K562 (cell line): ENCODE measurements around the gene CHSY1. TPM values are rescaled to one million over a fixed set of nuclear protein-coding genes. Genes with fewer than 3 reads are reported as not detected.
A peak's percentile ranks its signal among the peaks of the same experiment; 100 is the strongest.

Source experiments
- ATAC-seq: fragments of 200-7000 bp; cut with Tn5 transposase; 3 replicates; pipeline ENCODE4 v1.9.1; 2020; ENCODE audit warnings: moderate library complexity
- BruUV-seq: library from RNA; stranded (reverse); fragments of 400-500 nt; replicated peaks from 2 replicates; lab custom pipeline; 2021; lab: Mats Ljungman, UMichigan
- CTCF ChIA-PET: fragments of 300-600 bp; formaldehyde crosslinking; extraction: SDS; loops from one replicate; lab custom pipeline; 2021; ENCODE audit warnings: low intra/inter-chr PET ratio; lab: Yijun Ruan, JAX
- POLR2A ChIA-PET: fragments of 300-600, 350-650 bp; sonication (Branson Sonifier 250); formaldehyde crosslinking; extraction: SDS; loops from one replicate; lab custom pipeline; 2021; ENCODE audit warnings: antibody characterized with exemption, inconsistent platforms; lab: Yijun Ruan, JAX
- DNase-seq, 4 experiments: peaks; one replicate each; pipeline versions ENCODE4 v3.0.0 to v3.0.0-alpha.2; 2011 to 2018; ENCODE audit warnings: low spot score in 3 of 4, mixed read lengths in 3 of 4; ENCODE audit errors: extremely low read depth in 1 of 4
- FAIRE-seq: peaks from 2 replicates; lab custom pipeline; 2011; peaks lifted over from hg19 to GRCh38; lab: Jason Lieb, UNC
- H2AFZ ChIP-seq: 2 replicates; pipeline ENCODE4 v1.6.0; 2011; ENCODE audit warnings: low read depth, low read length, control low read depth, inconsistent platforms
- H3K27ac ChIP-seq: fragments of 200-600 bp; 3 replicates; pipeline ENCODE4 v1.8.0; 2011; ENCODE audit warnings: low read depth, mild to moderate bottlenecking, control low read depth, inconsistent platforms, low read length, moderate library complexity, mixed read lengths; ENCODE audit errors: extremely low read depth
- H3K27me3 ChIP-seq, 2 experiments: fragments of 300-600 bp in 1 of 2; 2 replicates in 1 of 2; 3 replicates in 1 of 2; pipeline versions ENCODE4 v1.6.0 to v1.8.0; 2011; ENCODE audit warnings: inconsistent platforms in 2 of 2, low read length in 2 of 2, mild to moderate bottlenecking in 1 of 2, mixed read lengths in 1 of 2, moderate library complexity in 1 of 2; ENCODE audit not compliant: control insufficient read depth in 2 of 2, insufficient read depth in 2 of 2
- H3K36me3 ChIP-seq: fragments of 300-600 bp; 3 replicates; pipeline ENCODE4 v1.8.0; 2011; ENCODE audit warnings: mild to moderate bottlenecking, low read length, inconsistent platforms; ENCODE audit not compliant: control insufficient read depth, insufficient read depth
- H3K4me1 ChIP-seq, 2 experiments: fragments of 200-600 bp in 1 of 2; replicated peaks in 1 of 2; 2 replicates in 1 of 2; 3 replicates in 1 of 2; pipeline versions ENCODE4 v1.5.1 to v1.8.0; 2011; ENCODE audit warnings: inconsistent platforms in 2 of 2, low read length in 2 of 2, mild to moderate bottlenecking in 1 of 2, mixed read lengths in 1 of 2, moderate library complexity in 1 of 2; ENCODE audit not compliant: control insufficient read depth in 2 of 2, insufficient read depth in 2 of 2
- H3K4me2 ChIP-seq: 2 replicates; pipeline ENCODE4 v1.6.1; 2011; ENCODE audit warnings: low read length, control low read depth, inconsistent platforms, mixed read lengths; ENCODE audit not compliant: insufficient read depth
- H3K4me3 ChIP-seq: fragments of 200-600 bp; sonication (generic), shearing (Covaris generic); 2 replicates; pipeline ENCODE4 v1.5.1; 2016; ENCODE audit warnings: control low read depth, inconsistent platforms
- H3K79me2 ChIP-seq: fragments of 200-600 bp; 3 replicates; pipeline ENCODE4 v1.8.0; 2011; ENCODE audit warnings: low read length, inconsistent platforms; ENCODE audit not compliant: control insufficient read depth, insufficient read depth
- H3K9ac ChIP-seq, 2 experiments: 2 replicates each; pipeline versions ENCODE4 v1.6.0 to v1.6.1; 2011; ENCODE audit warnings: low read depth in 2 of 2, low read length in 2 of 2, control low read depth in 1 of 2, inconsistent platforms in 1 of 2, mild to moderate bottlenecking in 1 of 2, mixed read lengths in 1 of 2; ENCODE audit not compliant: insufficient read depth in 1 of 2
- H3K9me1 ChIP-seq: one replicate; pipeline ENCODE4 v1.6.0; 2011; ENCODE audit warnings: inconsistent platforms, mild to moderate bottlenecking, low read length, moderate library complexity; ENCODE audit not compliant: control insufficient read depth, insufficient read depth
- H3K9me3 ChIP-seq: replicated peaks from 2 replicates; pipeline ENCODE4 v1.5.1; 2011; ENCODE audit warnings: low read depth, low read length, inconsistent platforms; ENCODE audit not compliant: control insufficient read depth, insufficient read depth
- H4K20me1 ChIP-seq: replicated peaks from 2 replicates; pipeline ENCODE4 v1.6.1; 2011; ENCODE audit warnings: low read length, inconsistent platforms, mixed read lengths; ENCODE audit not compliant: control insufficient read depth, insufficient read depth
- HNRNPUL1 ChIP-seq: fragments of 200-400 bp; formaldehyde crosslinking; IDR thresholded peaks from 2 replicates; pipeline ENCODE4 v1.6.1; 2017; ENCODE audit warnings: low read length
- NFE2 ChIP-seq: IDR thresholded peaks from 2 replicates; pipeline ENCODE4 v1.6.1; 2014; ENCODE audit warnings: antibody characterized with exemption, low read depth
- POLR2H ChIP-seq: IDR thresholded peaks from 2 replicates; pipeline ENCODE4 v1.6.1; 2016; ENCODE audit warnings: missing genetic modification characterization, low read depth, mild to moderate bottlenecking, control low read depth, missing compliant biosample characterization, moderate library complexity
- POU5F1 ChIP-seq: fragments of 150-350 bp; IDR thresholded peaks from 2 replicates; pipeline ENCODE4 v1.6.1; 2014; ENCODE audit warnings: borderline replicate concordance, low read length, low read depth, mild to moderate bottlenecking; ENCODE audit not compliant: partially characterized antibody
- PPARD ChIP-seq: fragments of 250-450 bp; sonication (Bioruptor Pico); IDR thresholded peaks from 2 replicates; pipeline ENCODE4 v1.8.0; 2022; ENCODE audit warnings: inconsistent platforms, mild to moderate bottlenecking, moderate library complexity
- SREBF2 ChIP-seq: sonication (generic); formaldehyde crosslinking; IDR thresholded peaks from 2 replicates; pipeline ENCODE4 v1.4.0; 2020; ENCODE audit warnings: mild to moderate bottlenecking, missing genetic modification reagents
- ZKSCAN1 ChIP-seq: fragments of 150-350 bp; IDR thresholded peaks from 2 replicates; pipeline ENCODE4 v1.6.1; 2016; ENCODE audit warnings: low read depth, low read length
- ZNF830 ChIP-seq: fragments of 250-450 bp; sonication (Bioruptor Pico); IDR thresholded peaks from 2 replicates; pipeline ENCODE4 v1.5.0; 2021; ENCODE audit warnings: mild to moderate bottlenecking
- WGBS: fragments of 100-300 bp; shearing (Covaris generic); methylation state at CpG from one replicate; pipeline ENCODE4 v1.1.6; 2016; ENCODE audit warnings: low coverage, mixed read lengths; ENCODE audit not compliant: insufficient coverage; ENCODE audit errors: missing lambda C conversion rate; 5-methylcytosine and 5-hydroxymethylcytosine counted together
- in situ Hi-C: fragments of 300-500 bp; cut with MboI; formaldehyde crosslinking; loops from 4 replicates; pipeline ENCODE4 v1.15.0; 2018; ENCODE audit warnings: inconsistent platforms, mixed read lengths
- intact Hi-C: fragments of 100-400 bp; cut with micrococcal nuclease; formaldehyde crosslinking; loops from 2 replicates; pipeline ENCODE4 v1.14.2; 2022
- polyA plus RNA-seq, 8 experiments: library from polyadenylated mRNA; depleted of rRNA in 4 of 8; stranded (reverse) in 5 of 8; unstranded in 3 of 8; fragments of >200 nt; fragmentation: Nextera tagmentation in 2 of 8; fragmentation: Illumina TruSeq in 1 of 8; extraction: Ambion mirVana in 2 of 8; extraction: Trizol in 1 of 8; gene quantifications; 2 replicates each; pipeline versions ENCODE4 v1.2.1 to v1.2.3, GENCODE V29; 2011 to 2014; ENCODE audit warnings: inconsistent platforms in 1 of 8, missing spikeins in 1 of 8
- total RNA-seq, 7 experiments: library from RNA; depleted of rRNA in 6 of 7; stranded (reverse); fragments of >200 nt in 6 of 7; fragmentation: Illumina TruSeq in 2 of 7; extraction: Trizol in 2 of 7; gene quantifications; 2 replicates each; pipeline versions ENCODE4 v1.2.1 to v1.2.3, GENCODE V29; 2011 to 2021; ENCODE audit warnings: low replicate concordance in 1 of 7
- TF ChIP-seq, protein P1 (sequence below): sonication (generic); IDR thresholded peaks from 2 replicates; pipeline ENCODE4 v1.6.1; 2016
- TF ChIP-seq, protein P2 (sequence below): sonication (generic); formaldehyde crosslinking; IDR thresholded peaks from 2 replicates; pipeline ENCODE4 v1.8.0; 2022; ENCODE audit warnings: missing genetic modification reagents, mild to moderate bottlenecking, moderate library complexity, borderline replicate concordance
- TF ChIP-seq, protein P3 (sequence below): sonication (generic); formaldehyde crosslinking; IDR thresholded peaks from 2 replicates; pipeline ENCODE4 v1.8.0; 2023; ENCODE audit warnings: missing genetic modification reagents, mild to moderate bottlenecking, borderline replicate concordance
- TF ChIP-seq, protein P4 (sequence below): sonication (generic); formaldehyde crosslinking; IDR thresholded peaks from 2 replicates; pipeline ENCODE4 v1.9.0; 2022; ENCODE audit warnings: mild to moderate bottlenecking, missing genetic modification reagents

CHSY1 gene
- total and polyA plus RNA-seq, 9 of the 15 experiments (the other 6 are each of a cell fraction or from before 2014, with no cell fraction given): 7.0 to 16.4 (median 13.4) TPM

DNA sequence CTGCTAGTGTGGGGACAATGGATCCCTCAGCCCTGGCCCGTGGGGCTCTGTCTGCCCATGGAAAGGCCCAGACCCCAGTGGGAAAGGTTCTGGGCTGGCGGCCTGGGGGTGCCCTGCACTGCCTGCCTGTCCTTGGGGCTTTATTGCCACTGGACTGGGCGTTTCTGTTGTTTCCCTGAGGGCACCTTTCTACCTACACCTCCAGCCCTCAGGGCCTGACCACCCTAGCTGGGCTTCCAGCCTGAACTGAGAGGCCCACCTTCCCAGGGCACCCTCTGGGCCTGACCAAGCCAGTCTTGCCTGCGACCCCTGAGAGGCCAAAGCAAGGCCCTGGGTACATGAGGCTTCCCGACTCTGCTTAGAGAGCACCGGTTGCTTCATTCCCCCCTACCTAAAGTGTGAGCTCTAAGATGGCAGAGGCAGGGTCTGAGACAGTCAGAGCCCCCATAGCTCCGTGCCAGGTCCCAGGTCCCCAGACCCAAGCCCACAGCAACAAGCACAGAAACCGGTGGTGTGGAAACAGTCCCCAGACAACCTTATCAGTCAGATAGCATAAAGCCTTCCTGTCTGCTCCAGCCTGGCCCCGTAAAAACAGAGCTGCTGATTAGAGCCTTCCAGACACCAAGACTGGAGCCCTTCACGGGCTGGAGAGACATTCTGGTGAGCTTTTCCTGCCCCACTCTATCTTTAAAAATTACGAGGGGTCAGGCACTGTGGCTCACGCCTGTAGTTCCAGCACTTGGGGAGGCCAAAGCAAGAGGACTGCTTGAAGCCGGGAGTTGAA is 102.8 kb downstream of the CHSY1 start:
- ChIA-PET CTCF (no interaction called here), POLR2A (interaction anchor here (1.0 kb wide), 1 partner anchor 44 kb away, joined by 3 read pairs; no protein-coding TSS in a partner anchor)
- in situ Hi-C loops (no loop called here), intact Hi-C loops (loop anchor here (5.0 kb wide), 1 partner anchor 62 kb away; no protein-coding TSS in a partner anchor)
- Histone ChIP-seq H3K4me2 (peak overlapping the region; percentile 16; the same call in 1 of the 2 replicates), H3K36me3 (no peaks in the 10 kb centered on the region), H3K9ac (peak overlapping the region; percentile 4 to 85; a peak in 3 of 4 replicates), H2AFZ (peak overlapping the region; percentile 46), H3K9me3 (no peaks in the 10 kb centered on the region), H3K4me1 (peaks cover 22 to 23% of the 10 kb centered on the region in 2 experiments), H3K27me3 (no peaks in the 10 kb centered on the region), H4K20me1 (no peaks in the 10 kb centered on the region), H3K27ac (0 out of 3 replicates have a peak overlapping the region, but pooled peaks have one; percentile 5), H3K9me1 (no peaks in the 10 kb centered on the region), H3K79me2 (no peaks in the 10 kb centered on the region), H3K4me3 (no peak overlapping the region)
- BruUV-seq: no TSS peak
- FAIRE-seq (peak; percentile 84), DNase-seq (peak; percentile 27 to 67 (median 48)), ATAC-seq (peak; percentile 78)
- WGBS: 24% methylated on average over 13 of the region's 13 CpGs
- TF ChIP-seq NFE2: no peak
- TF ChIP-seq, protein P1, sequence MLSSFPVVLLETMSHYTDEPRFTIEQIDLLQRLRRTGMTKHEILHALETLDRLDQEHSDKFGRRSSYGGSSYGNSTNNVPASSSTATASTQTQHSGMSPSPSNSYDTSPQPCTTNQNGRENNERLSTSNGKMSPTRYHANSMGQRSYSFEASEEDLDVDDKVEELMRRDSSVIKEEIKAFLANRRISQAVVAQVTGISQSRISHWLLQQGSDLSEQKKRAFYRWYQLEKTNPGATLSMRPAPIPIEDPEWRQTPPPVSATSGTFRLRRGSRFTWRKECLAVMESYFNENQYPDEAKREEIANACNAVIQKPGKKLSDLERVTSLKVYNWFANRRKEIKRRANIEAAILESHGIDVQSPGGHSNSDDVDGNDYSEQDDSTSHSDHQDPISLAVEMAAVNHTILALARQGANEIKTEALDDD: no peak
- TF ChIP-seq ZKSCAN1: no peak
- no peak for TF ChIP-seq ZNF830 (CRISPR knock-in tag)
- no peak for TF ChIP-seq POU5F1
- no peak for TF ChIP-seq PPARD (CRISPR knock-in tag)
- TF ChIP-seq, protein P2, sequence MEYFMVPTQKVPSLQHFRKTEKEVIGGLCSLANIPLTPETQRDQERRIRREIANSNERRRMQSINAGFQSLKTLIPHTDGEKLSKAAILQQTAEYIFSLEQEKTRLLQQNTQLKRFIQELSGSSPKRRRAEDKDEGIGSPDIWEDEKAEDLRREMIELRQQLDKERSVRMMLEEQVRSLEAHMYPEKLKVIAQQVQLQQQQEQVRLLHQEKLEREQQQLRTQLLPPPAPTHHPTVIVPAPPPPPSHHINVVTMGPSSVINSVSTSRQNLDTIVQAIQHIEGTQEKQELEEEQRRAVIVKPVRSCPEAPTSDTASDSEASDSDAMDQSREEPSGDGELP (CRISPR knock-in tag): peak; percentile 19; the same call in 1 of the 2 replicates
- TF ChIP-seq HNRNPUL1: no peak
- no peak for TF ChIP-seq SREBF2
- TF ChIP-seq, protein P3, sequence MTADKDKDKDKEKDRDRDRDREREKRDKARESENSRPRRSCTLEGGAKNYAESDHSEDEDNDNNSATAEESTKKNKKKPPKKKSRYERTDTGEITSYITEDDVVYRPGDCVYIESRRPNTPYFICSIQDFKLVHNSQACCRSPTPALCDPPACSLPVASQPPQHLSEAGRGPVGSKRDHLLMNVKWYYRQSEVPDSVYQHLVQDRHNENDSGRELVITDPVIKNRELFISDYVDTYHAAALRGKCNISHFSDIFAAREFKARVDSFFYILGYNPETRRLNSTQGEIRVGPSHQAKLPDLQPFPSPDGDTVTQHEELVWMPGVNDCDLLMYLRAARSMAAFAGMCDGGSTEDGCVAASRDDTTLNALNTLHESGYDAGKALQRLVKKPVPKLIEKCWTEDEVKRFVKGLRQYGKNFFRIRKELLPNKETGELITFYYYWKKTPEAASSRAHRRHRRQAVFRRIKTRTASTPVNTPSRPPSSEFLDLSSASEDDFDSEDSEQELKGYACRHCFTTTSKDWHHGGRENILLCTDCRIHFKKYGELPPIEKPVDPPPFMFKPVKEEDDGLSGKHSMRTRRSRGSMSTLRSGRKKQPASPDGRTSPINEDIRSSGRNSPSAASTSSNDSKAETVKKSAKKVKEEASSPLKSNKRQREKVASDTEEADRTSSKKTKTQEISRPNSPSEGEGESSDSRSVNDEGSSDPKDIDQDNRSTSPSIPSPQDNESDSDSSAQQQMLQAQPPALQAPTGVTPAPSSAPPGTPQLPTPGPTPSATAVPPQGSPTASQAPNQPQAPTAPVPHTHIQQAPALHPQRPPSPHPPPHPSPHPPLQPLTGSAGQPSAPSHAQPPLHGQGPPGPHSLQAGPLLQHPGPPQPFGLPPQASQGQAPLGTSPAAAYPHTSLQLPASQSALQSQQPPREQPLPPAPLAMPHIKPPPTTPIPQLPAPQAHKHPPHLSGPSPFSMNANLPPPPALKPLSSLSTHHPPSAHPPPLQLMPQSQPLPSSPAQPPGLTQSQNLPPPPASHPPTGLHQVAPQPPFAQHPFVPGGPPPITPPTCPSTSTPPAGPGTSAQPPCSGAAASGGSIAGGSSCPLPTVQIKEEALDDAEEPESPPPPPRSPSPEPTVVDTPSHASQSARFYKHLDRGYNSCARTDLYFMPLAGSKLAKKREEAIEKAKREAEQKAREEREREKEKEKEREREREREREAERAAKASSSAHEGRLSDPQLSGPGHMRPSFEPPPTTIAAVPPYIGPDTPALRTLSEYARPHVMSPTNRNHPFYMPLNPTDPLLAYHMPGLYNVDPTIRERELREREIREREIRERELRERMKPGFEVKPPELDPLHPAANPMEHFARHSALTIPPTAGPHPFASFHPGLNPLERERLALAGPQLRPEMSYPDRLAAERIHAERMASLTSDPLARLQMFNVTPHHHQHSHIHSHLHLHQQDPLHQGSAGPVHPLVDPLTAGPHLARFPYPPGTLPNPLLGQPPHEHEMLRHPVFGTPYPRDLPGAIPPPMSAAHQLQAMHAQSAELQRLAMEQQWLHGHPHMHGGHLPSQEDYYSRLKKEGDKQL (CRISPR knock-in tag): 0 out of 2 replicates have a peak, but pooled peaks have one; percentile 41
- TF ChIP-seq, protein P4, sequence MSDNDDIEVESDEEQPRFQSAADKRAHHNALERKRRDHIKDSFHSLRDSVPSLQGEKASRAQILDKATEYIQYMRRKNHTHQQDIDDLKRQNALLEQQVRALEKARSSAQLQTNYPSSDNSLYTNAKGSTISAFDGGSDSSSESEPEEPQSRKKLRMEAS (CRISPR knock-in tag): no peak
- TF ChIP-seq POLR2H (tag): no peak
